A673 (cell line): ENCODE measurements around the gene SLC25A38.
"Not testable (repeated sequence)": the region's sequence is repeated elsewhere in the genome, so short reads cannot be mapped to it uniquely, and the experiment has no call there.

ENCODE experiments used
- EZH2 ChIP-seq: fragments of 200-600 bp; sonication (generic); IDR thresholded peaks from 2 replicates; pipeline ENCODE4 v1.6.1; 2017; ENCODE audit warnings: borderline replicate concordance, low read depth, mild to moderate bottlenecking, mixed read lengths, antibody characterized with exemption, low read length; ENCODE audit not compliant: poor library complexity, severe bottlenecking
- TF ChIP-seq, protein P1 (sequence below): fragments of 300-800, 200-600 bp; sonication (generic); conservative IDR thresholded peaks from 2 replicates; pipeline ENCODE4 v1.5.1; 2017; ENCODE audit warnings: low read depth, mild to moderate bottlenecking, antibody characterized with exemption, low read length, moderate library complexity, mixed read lengths

DNA sequence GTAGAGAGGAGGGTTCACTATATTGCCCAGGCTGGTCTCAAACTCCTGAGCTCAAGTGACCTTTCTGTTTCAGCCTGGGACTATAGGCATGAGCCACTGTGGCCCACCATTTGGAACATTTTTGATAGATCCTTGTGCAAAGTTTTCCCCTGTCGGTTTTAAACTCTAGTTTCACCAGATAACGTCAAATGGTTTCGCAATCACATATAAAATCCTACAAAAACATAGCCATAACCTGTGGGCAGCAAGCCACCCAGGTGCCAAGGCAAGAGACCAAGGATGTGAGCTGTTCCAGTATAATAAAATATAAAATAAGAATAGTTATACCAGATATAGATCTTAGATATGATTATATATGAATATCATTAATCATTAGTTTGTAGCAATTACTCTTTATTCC, 33.8 kb downstream of the SLC25A38 start:
- TF ChIP-seq, protein P1, sequence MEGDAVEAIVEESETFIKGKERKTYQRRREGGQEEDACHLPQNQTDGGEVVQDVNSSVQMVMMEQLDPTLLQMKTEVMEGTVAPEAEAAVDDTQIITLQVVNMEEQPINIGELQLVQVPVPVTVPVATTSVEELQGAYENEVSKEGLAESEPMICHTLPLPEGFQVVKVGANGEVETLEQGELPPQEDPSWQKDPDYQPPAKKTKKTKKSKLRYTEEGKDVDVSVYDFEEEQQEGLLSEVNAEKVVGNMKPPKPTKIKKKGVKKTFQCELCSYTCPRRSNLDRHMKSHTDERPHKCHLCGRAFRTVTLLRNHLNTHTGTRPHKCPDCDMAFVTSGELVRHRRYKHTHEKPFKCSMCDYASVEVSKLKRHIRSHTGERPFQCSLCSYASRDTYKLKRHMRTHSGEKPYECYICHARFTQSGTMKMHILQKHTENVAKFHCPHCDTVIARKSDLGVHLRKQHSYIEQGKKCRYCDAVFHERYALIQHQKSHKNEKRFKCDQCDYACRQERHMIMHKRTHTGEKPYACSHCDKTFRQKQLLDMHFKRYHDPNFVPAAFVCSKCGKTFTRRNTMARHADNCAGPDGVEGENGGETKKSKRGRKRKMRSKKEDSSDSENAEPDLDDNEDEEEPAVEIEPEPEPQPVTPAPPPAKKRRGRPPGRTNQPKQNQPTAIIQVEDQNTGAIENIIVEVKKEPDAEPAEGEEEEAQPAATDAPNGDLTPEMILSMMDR, result not testable (repeated sequence)
- TF ChIP-seq EZH2, result not testable (repeated sequence)
